Activated T-helper 1 cell treated with Interleukin-2 at 50 U/mL for 16 hours (primary cell): Measurements from ENCODE around the gene CELF6.

ENCODE experiments used
- DNase-seq: peaks from one replicate; pipeline ENCODE4 v3.0.0-alpha.2; 2020; ENCODE audit warnings: low read depth

Gene CELF6

DNA sequence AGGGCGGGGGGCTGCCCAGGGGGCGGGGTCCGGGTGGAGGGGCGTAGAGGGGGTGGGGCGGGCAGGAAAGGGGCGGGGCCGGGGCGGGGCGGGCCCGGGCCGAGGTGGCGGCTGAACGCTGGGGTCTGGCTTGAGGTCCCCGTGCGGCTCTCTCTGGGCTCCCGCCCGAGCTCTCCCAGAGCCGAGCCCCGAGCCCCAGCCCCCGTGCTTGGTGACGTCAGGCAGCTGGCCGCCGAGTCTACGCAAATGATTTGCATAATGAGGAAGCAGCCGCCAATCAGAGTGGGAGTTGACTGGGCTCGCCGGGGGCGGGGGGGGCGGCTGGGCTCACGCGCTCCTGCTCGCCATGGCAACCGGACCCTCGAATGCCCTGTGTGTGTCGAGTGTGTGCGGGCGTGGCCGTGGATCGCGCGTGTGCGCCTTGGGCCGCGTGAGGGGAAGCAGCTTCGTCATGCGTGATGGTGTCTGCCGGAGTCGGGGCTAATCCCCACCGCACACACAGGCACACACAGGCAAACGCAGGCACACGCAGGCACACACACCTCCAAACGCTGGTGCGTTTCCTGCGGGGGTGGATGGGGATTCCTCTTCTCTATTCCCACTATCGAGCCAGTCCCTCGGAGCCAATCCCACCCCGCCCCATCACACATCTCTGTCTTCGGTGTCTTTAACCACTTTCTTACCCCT lies at the start of gene CELF6:
Gene CELF6, minus strand, starts transcription at position 173 of the 687 bp plus-strand sequence. CDS start 283 bp downstream, outside the sequence.
- peak; percentile 60 for DNase-seq

DNA sequence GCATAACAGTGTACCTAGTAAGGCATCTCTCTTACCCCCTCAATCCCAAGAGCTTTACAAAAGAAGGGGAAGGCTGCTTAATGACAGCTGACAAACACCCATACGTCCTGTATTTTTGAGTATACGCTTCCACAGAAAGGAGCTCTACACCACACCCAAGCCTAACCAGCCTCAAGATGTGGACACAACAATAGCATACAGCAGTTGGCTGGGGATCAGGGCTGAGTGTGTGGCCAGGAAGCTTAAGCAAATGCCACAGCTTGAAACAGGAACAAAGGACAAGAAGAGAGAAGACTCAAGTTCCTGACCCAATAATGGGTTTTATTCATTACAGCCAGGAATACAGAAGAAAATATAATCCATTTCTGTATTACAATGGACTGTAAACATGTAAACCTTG lies 48.9 kb upstream of the CELF6 start:
- DNase-seq, result no peak

DNA sequence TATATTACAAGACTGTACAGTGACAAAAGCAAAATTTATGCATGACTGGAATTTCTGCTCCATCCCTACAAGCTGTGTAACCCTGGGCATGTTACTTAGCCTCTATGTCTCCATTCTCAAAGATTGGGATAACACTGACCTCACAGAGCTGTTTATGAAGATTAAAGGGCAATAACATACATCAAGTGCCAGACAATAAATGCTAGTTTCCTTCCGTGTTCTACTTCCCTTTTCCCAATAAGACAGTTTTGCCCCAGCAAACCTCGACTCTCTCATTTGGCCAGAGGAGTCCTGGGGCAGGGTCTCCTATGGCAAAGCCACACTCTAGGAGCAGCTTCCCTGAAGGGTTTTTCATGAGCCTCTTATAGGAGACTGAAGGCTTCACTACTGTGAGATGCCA lies 48.4 kb upstream of the CELF6 start:
- no peak for DNase-seq

- DNase-seq, result no peak
Observed at GRCh38 chr15:72365844-72366243, 45.9 kb upstream of the CELF6 start.

DNA sequence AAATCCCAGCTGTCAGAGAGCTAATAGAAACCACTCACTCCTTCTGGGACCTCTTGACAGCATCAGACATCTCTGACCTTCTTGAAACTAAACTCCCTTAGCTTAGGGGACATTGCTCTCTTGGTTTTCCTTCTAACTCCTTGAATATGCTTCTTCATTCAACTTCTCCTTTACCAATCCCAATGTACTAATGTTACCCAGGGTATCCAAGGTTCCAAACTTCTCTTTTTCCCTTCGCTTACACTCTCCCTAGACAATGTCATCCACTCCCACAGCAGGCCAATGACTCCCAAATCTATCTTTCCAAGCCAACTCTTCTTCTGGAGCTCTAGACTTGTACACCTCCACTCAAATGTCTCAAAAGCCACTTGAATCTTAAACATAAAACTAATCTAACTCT lies 41.2 kb upstream of the CELF6 start:
- DNase-seq, result no peak

GRCh38 chr15:72358650-72359171 lies 38.8 kb upstream of the CELF6 start:
- no peak for DNase-seq

DNA sequence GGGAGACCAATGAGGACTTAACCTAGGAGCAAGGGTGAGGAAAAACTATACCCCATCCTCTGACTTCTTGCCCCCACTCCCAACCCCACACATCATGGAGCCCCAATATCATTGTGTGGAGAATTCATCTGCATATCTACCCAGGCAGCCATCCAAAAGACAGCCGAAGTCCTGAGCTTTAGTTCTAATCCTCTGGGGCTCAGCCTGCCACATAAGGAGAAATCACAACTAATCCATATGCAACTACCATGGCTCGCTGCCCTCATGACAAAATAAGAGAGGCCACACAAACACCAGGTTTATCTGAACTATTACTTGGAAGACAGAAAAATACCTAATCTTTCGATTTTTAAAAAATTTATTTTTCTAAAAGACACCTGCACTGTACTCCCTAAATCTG lies 38.2 kb upstream of the CELF6 start:
- no peak for DNase-seq

DNA sequence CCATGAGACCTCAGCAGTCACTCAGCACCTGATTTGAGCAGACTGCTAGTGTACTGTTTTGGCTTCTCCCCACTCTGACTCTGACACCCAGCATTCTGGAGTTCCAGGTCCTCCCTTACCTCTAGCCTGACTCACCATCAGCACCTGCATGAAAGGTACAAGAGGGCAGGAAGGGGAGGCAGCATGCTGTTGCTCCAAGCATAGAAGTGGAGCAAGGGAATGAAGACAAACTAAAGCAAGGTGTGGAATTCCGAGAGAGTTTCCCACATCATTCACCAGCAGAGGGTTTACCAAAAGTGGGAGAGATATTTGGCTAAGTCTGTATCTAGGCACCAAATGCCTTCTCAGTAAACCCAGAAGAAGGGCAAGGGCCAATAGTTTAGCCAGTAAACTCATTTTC lies 34.5 kb upstream of the CELF6 start:
- DNase-seq, result no peak

GRCh38 chr15:72353266-72353665 lies 33.3 kb upstream of the CELF6 start:
- DNase-seq, result no peak

GRCh38 chr15:72345806-72346205 lies 25.8 kb upstream of the CELF6 start:
- DNase-seq, result no peak

DNA sequence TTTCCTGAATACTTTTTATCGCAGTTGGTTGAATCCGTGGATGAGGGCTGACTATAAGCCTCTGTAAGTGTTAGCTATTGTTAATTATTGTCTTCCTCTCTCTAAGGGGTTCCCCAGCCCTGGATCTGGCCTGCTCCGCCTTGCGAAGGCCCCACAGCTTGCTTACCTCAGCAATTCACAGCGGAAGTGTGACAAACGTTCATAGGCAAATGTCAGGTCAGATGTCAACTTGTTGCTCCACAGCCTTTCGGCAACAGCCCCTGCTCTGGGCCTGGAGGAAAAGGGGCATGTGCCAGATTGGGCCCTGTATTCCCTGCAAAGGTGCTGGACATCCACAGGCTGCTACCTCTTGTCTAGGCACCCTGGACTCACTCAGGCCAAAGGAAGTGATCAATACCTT lies 25.3 kb upstream of the CELF6 start:
- DNase-seq, result no peak

GRCh38 chr15:72344602-72345001 lies 24.6 kb upstream of the CELF6 start:
- no peak for DNase-seq

DNA sequence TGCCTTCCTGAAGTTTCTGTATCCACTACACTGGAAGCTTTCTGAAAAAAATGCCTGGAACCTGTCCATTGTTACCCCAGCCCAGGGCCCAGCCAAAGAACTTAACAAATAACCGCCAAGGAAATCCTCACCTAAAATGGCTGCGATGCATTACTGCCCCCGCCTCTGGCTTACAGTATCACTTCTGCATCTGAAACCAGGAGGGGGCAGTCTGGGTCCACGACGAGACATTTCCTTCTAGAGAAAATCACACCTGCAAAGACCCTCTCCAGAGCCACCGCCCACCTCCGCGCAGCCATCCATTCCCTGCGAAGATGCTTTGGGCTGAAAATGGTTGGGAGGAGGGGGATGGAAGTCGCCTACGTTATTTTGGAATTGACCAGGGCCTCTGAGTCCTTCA lies 22.4 kb upstream of the CELF6 start:
- no peak for DNase-seq

DNA sequence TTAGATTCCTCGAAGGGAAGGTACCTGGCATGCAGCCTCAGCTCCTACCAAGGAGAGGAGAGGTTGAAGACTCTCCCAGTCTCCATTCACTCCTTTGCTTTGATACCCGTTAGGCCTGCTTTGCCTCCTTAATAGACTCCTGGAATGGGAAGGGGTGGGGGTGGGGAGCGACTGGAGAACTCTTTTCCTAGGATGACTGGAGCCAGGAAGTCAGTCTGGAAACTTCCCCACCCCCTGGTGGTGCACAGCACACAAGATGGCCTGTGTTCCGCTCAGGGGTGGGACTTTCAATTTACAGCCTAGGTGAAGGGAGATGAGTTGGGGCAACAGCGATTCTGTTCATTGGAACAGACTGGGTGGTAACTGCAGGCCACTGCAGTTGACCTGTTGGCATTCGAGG lies 21.4 kb upstream of the CELF6 start:
- no peak for DNase-seq

DNA sequence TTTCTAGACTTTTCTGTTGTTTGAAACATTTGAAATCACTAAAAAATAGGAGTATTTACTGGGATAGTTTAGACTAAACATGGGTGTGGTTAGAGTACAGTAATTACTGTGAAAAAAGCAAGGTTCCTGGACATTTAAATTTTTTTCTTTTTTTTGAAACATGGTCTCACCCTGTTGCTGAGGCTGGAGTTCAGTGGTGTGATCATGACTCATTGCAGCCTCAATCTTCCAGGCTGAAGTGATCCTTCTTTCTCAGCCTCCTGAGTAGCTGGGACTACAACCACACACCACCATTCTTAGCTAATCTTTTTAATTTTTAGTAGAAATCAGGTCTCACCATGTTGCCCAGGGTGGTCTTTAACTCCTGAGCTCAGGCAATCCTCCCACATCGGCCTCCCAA lies 20.4 kb upstream of the CELF6 start:
- DNase-seq, result no peak

- no peak for DNase-seq
Observed at GRCh38 chr15:72339777-72340177, 19.8 kb upstream of the CELF6 start.

GRCh38 chr15:72338617-72339321 lies 18.8 kb upstream of the CELF6 start:
- DNase-seq, result no peak

- no peak for DNase-seq
Observed at GRCh38 chr15:72338148-72338547, 18.2 kb upstream of the CELF6 start.

GRCh38 chr15:72334842-72335241 lies 14.9 kb upstream of the CELF6 start:
- DNase-seq, result no peak

DNA sequence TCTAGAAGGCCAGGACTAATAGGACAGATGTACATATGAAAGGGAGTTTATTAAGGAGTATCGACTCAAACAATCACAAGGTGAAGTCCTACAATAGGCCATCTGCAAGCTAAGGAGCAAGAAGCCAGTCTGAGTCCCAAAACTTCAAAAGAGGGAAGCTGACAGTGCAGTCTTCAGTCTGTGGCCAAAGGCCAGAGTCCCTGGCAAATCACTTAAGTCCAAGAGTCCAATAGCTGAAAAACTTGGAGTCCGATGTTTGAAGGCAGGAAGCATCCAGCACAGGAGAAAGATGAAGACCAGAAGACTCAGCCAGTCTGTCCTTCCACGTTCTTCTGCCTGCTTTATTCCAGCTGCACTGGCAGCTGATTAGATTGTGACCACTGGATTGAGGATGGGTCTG lies 11.1 kb upstream of the CELF6 start:
- DNase-seq, result no peak

GRCh38 chr15:72323752-72324151 lies 3.8 kb upstream of the CELF6 start:
- no peak for DNase-seq

- DNase-seq, result peak; percentile 21
Observed at GRCh38 chr15:72319360-72319984, 485 bp downstream of the CELF6 start.

GRCh38 chr15:72318408-72318942 lies 1.5 kb downstream of the CELF6 start:
- no peak for DNase-seq
